K562 (cell line): Measurements from ENCODE around the gene STAB2. TPM values are rescaled to one million over a fixed set of nuclear protein-coding genes. Genes with fewer than 3 reads are reported as not detected.
A peak's percentile ranks its signal among the peaks of the same experiment; 100 is the strongest.

Source experiments
- ATAC-seq: fragments of 200-7000 bp; cut with Tn5 transposase; 3 replicates; pipeline ENCODE4 v1.9.1; 2020; ENCODE audit warnings: moderate library complexity
- BruUV-seq: library from RNA; stranded (reverse); fragments of 400-500 nt; replicated peaks from 2 replicates; lab custom pipeline; 2021; lab: Mats Ljungman, UMichigan
- CTCF ChIA-PET: fragments of 300-600 bp; formaldehyde crosslinking; extraction: SDS; loops from one replicate; lab custom pipeline; 2021; ENCODE audit warnings: low intra/inter-chr PET ratio; lab: Yijun Ruan, JAX
- POLR2A ChIA-PET: fragments of 300-600, 350-650 bp; sonication (Branson Sonifier 250); formaldehyde crosslinking; extraction: SDS; loops from one replicate; lab custom pipeline; 2021; ENCODE audit warnings: antibody characterized with exemption, inconsistent platforms; lab: Yijun Ruan, JAX
- DNase-seq, 4 experiments: peaks; one replicate each; pipeline versions ENCODE4 v3.0.0 to v3.0.0-alpha.2; 2011 to 2018; ENCODE audit warnings: low spot score in 3 of 4, mixed read lengths in 3 of 4; ENCODE audit errors: extremely low read depth in 1 of 4
- FAIRE-seq: peaks from 2 replicates; lab custom pipeline; 2011; peaks lifted over from hg19 to GRCh38; lab: Jason Lieb, UNC
- H2AFZ ChIP-seq: 2 replicates; pipeline ENCODE4 v1.6.0; 2011; ENCODE audit warnings: low read depth, low read length, control low read depth, inconsistent platforms
- H3K27ac ChIP-seq: fragments of 200-600 bp; 3 replicates; pipeline ENCODE4 v1.8.0; 2011; ENCODE audit warnings: low read depth, mild to moderate bottlenecking, control low read depth, inconsistent platforms, low read length, moderate library complexity, mixed read lengths; ENCODE audit errors: extremely low read depth
- H3K27me3 ChIP-seq, 2 experiments: fragments of 300-600 bp in 1 of 2; 2 replicates in 1 of 2; 3 replicates in 1 of 2; pipeline versions ENCODE4 v1.6.0 to v1.8.0; 2011; ENCODE audit warnings: inconsistent platforms in 2 of 2, low read length in 2 of 2, mild to moderate bottlenecking in 1 of 2, mixed read lengths in 1 of 2, moderate library complexity in 1 of 2; ENCODE audit not compliant: control insufficient read depth in 2 of 2, insufficient read depth in 2 of 2
- H3K36me3 ChIP-seq: fragments of 300-600 bp; 3 replicates; pipeline ENCODE4 v1.8.0; 2011; ENCODE audit warnings: mild to moderate bottlenecking, low read length, inconsistent platforms; ENCODE audit not compliant: control insufficient read depth, insufficient read depth
- H3K4me1 ChIP-seq, 2 experiments: fragments of 200-600 bp in 1 of 2; replicated peaks in 1 of 2; 2 replicates in 1 of 2; 3 replicates in 1 of 2; pipeline versions ENCODE4 v1.5.1 to v1.8.0; 2011; ENCODE audit warnings: inconsistent platforms in 2 of 2, low read length in 2 of 2, mild to moderate bottlenecking in 1 of 2, mixed read lengths in 1 of 2, moderate library complexity in 1 of 2; ENCODE audit not compliant: control insufficient read depth in 2 of 2, insufficient read depth in 2 of 2
- H3K4me2 ChIP-seq: 2 replicates; pipeline ENCODE4 v1.6.1; 2011; ENCODE audit warnings: low read length, control low read depth, inconsistent platforms, mixed read lengths; ENCODE audit not compliant: insufficient read depth
- H3K4me3 ChIP-seq: fragments of 200-600 bp; sonication (generic), shearing (Covaris generic); 2 replicates; pipeline ENCODE4 v1.5.1; 2016; ENCODE audit warnings: control low read depth, inconsistent platforms
- H3K79me2 ChIP-seq: fragments of 200-600 bp; 3 replicates; pipeline ENCODE4 v1.8.0; 2011; ENCODE audit warnings: low read length, inconsistent platforms; ENCODE audit not compliant: control insufficient read depth, insufficient read depth
- H3K9ac ChIP-seq, 2 experiments: 2 replicates each; pipeline versions ENCODE4 v1.6.0 to v1.6.1; 2011; ENCODE audit warnings: low read depth in 2 of 2, low read length in 2 of 2, control low read depth in 1 of 2, inconsistent platforms in 1 of 2, mild to moderate bottlenecking in 1 of 2, mixed read lengths in 1 of 2; ENCODE audit not compliant: insufficient read depth in 1 of 2
- H3K9me1 ChIP-seq: one replicate; pipeline ENCODE4 v1.6.0; 2011; ENCODE audit warnings: inconsistent platforms, mild to moderate bottlenecking, low read length, moderate library complexity; ENCODE audit not compliant: control insufficient read depth, insufficient read depth
- H3K9me3 ChIP-seq: replicated peaks from 2 replicates; pipeline ENCODE4 v1.5.1; 2011; ENCODE audit warnings: low read depth, low read length, inconsistent platforms; ENCODE audit not compliant: control insufficient read depth, insufficient read depth
- H4K20me1 ChIP-seq: replicated peaks from 2 replicates; pipeline ENCODE4 v1.6.1; 2011; ENCODE audit warnings: low read length, inconsistent platforms, mixed read lengths; ENCODE audit not compliant: control insufficient read depth, insufficient read depth
- CREB3L1 ChIP-seq: fragments of 450-650 bp; IDR thresholded peaks from 2 replicates; pipeline ENCODE4 v1.6.1; 2014; ENCODE audit warnings: low read depth, mild to moderate bottlenecking, moderate library complexity, borderline replicate concordance
- GTF2A2 ChIP-seq: IDR thresholded peaks from 2 replicates; pipeline ENCODE4 v1.6.1; 2016; ENCODE audit warnings: mild to moderate bottlenecking, missing genetic modification characterization, missing compliant biosample characterization
- ZKSCAN3 ChIP-seq: fragments of 250-450 bp; sonication (Bioruptor Pico); IDR thresholded peaks from 2 replicates; pipeline ENCODE4 v1.4.0; 2020
- ZNF140 ChIP-seq: fragments of 250-450 bp; sonication (Bioruptor Pico); IDR thresholded peaks from 2 replicates; pipeline ENCODE4 v1.8.0; 2021; ENCODE audit warnings: moderate library complexity, mild to moderate bottlenecking, inconsistent platforms
- ZNF143 ChIP-seq: sonication (generic); formaldehyde crosslinking; IDR thresholded peaks from 2 replicates; pipeline ENCODE4 v1.9.0; 2022; ENCODE audit warnings: mild to moderate bottlenecking, missing genetic modification reagents
- WGBS: fragments of 100-300 bp; shearing (Covaris generic); methylation state at CpG from one replicate; pipeline ENCODE4 v1.1.6; 2016; ENCODE audit warnings: low coverage, mixed read lengths; ENCODE audit not compliant: insufficient coverage; ENCODE audit errors: missing lambda C conversion rate; 5-methylcytosine and 5-hydroxymethylcytosine counted together
- in situ Hi-C: fragments of 300-500 bp; cut with MboI; formaldehyde crosslinking; loops from 4 replicates; pipeline ENCODE4 v1.15.0; 2018; ENCODE audit warnings: inconsistent platforms, mixed read lengths
- intact Hi-C: fragments of 100-400 bp; cut with micrococcal nuclease; formaldehyde crosslinking; loops from 2 replicates; pipeline ENCODE4 v1.14.2; 2022
- polyA plus RNA-seq, 8 experiments: library from polyadenylated mRNA; depleted of rRNA in 4 of 8; stranded (reverse) in 5 of 8; unstranded in 3 of 8; fragments of >200 nt; fragmentation: Nextera tagmentation in 2 of 8; fragmentation: Illumina TruSeq in 1 of 8; extraction: Ambion mirVana in 2 of 8; extraction: Trizol in 1 of 8; gene quantifications; 2 replicates each; pipeline versions ENCODE4 v1.2.1 to v1.2.3, GENCODE V29; 2011 to 2014; ENCODE audit warnings: inconsistent platforms in 1 of 8, missing spikeins in 1 of 8
- total RNA-seq, 7 experiments: library from RNA; depleted of rRNA in 6 of 7; stranded (reverse); fragments of >200 nt in 6 of 7; fragmentation: Illumina TruSeq in 2 of 7; extraction: Trizol in 2 of 7; gene quantifications; 2 replicates each; pipeline versions ENCODE4 v1.2.1 to v1.2.3, GENCODE V29; 2011 to 2021; ENCODE audit warnings: low replicate concordance in 1 of 7
- TF ChIP-seq, protein P1 (sequence below), 2 experiments: fragments of 450-650 bp; IDR thresholded peaks; 2 replicates each; pipeline ENCODE4 v1.6.1; 2018; ENCODE audit warnings: mild to moderate bottlenecking in 2 of 2, low read depth in 1 of 2; ENCODE audit not compliant: partially characterized antibody in 2 of 2
- TF ChIP-seq, protein P2 (sequence below), 2 experiments: fragments of 450-650 bp; formaldehyde crosslinking in 1 of 2; IDR thresholded peaks; 2 replicates each; pipeline versions ENCODE4 v1.4.0 to v1.6.1; 2014 to 2020; ENCODE audit warnings: mild to moderate bottlenecking in 2 of 2, borderline replicate concordance in 1 of 2, low read depth in 1 of 2

The STAB2 gene
- total and polyA plus RNA-seq, 9 of the 15 experiments (the other 6 are each of a cell fraction or from before 2014, with no cell fraction given), result 0.10 TPM; not detected in 8

DNA sequence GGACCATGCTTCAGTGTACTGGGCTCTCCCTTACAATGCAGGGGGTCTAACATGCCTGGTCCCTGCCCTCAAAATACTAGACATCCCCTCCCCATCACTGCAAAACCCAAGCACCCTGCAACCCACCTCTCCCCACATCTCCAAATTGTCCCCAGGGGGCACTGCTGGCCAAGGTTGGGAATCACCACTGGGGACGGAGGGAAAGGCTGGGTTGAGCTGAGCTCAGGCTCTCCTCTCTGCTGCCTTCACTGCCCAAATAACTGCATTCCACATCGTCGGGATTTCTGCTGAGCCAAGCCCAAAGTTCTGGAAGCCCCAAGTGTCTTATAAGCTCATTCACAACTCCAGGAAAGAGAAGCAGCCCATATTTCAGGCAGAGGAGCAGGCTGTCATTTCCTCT is 184.4 kb downstream of the STAB2 start:
- ChIA-PET CTCF (interaction anchor here (0.6 to 2.1 kb wide), 3 partner anchors 12 to 107 kb away, joined by 3 to 33 read pairs (median 6); no protein-coding TSS in a partner anchor), POLR2A (interaction anchor here (1.4 to 2.2 kb wide), 2 partner anchors 97 to 159 kb away, joined by 4 to 7 read pairs; partner anchors contain the start of gene HSP90B1)
- no TSS peak for BruUV-seq
- peaks cover 74% of the 10 kb centered on the region; the same call in 2 of the 3 replicates for H3K36me3 ChIP-seq
- ATAC-seq (peak; percentile 94), FAIRE-seq (peak; percentile 75), DNase-seq (peak; percentile 32 to 51 (median 44))
- 58% methylated on average over 2 of the region's 3 CpGs for WGBS
- H4K20me1 ChIP-seq, result no peaks in the 10 kb centered on the region
- peaks cover 0 to 5% of the 10 kb centered on the region in 2 experiments; a peak in 1 of 5 replicates for H3K4me1 ChIP-seq
- in situ Hi-C loops, result no loop called here
- H3K4me2 ChIP-seq, result no peak overlapping the region
- H3K27ac ChIP-seq, result no peak overlapping the region
- H3K9ac ChIP-seq, result no peak overlapping the region
- H2AFZ ChIP-seq, result no peak overlapping the region
- no peaks in the 10 kb centered on the region for H3K79me2 ChIP-seq
- H3K27me3 ChIP-seq, result no peaks in the 10 kb centered on the region
- H3K9me3 ChIP-seq, result no peaks in the 10 kb centered on the region
- H3K4me3 ChIP-seq, result no peak overlapping the region
- intact Hi-C loops, result loop anchor here (1.0 to 5.0 kb wide), 2 partner anchors 99 to 336 kb away; no protein-coding TSS in a partner anchor
- peaks cover 4% of the 10 kb centered on the region for H3K9me1 ChIP-seq
- no peak for TF ChIP-seq ZNF143 (CRISPR knock-in tag)
- no peak for TF ChIP-seq ZNF140 (CRISPR knock-in tag)
- TF ChIP-seq, protein P1, sequence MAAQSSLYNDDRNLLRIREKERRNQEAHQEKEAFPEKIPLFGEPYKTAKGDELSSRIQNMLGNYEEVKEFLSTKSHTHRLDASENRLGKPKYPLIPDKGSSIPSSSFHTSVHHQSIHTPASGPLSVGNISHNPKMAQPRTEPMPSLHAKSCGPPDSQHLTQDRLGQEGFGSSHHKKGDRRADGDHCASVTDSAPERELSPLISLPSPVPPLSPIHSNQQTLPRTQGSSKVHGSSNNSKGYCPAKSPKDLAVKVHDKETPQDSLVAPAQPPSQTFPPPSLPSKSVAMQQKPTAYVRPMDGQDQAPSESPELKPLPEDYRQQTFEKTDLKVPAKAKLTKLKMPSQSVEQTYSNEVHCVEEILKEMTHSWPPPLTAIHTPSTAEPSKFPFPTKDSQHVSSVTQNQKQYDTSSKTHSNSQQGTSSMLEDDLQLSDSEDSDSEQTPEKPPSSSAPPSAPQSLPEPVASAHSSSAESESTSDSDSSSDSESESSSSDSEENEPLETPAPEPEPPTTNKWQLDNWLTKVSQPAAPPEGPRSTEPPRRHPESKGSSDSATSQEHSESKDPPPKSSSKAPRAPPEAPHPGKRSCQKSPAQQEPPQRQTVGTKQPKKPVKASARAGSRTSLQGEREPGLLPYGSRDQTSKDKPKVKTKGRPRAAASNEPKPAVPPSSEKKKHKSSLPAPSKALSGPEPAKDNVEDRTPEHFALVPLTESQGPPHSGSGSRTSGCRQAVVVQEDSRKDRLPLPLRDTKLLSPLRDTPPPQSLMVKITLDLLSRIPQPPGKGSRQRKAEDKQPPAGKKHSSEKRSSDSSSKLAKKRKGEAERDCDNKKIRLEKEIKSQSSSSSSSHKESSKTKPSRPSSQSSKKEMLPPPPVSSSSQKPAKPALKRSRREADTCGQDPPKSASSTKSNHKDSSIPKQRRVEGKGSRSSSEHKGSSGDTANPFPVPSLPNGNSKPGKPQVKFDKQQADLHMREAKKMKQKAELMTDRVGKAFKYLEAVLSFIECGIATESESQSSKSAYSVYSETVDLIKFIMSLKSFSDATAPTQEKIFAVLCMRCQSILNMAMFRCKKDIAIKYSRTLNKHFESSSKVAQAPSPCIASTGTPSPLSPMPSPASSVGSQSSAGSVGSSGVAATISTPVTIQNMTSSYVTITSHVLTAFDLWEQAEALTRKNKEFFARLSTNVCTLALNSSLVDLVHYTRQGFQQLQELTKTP (IDR thresholded peaks at IDR 0.05; ENCODE audit: low read depth in 1 of 2, partially characterized antibody in 2 of 2), result no peak
- no peak for TF ChIP-seq CREB3L1
- no peak for TF ChIP-seq GTF2A2 (tag)
- TF ChIP-seq, protein P2, sequence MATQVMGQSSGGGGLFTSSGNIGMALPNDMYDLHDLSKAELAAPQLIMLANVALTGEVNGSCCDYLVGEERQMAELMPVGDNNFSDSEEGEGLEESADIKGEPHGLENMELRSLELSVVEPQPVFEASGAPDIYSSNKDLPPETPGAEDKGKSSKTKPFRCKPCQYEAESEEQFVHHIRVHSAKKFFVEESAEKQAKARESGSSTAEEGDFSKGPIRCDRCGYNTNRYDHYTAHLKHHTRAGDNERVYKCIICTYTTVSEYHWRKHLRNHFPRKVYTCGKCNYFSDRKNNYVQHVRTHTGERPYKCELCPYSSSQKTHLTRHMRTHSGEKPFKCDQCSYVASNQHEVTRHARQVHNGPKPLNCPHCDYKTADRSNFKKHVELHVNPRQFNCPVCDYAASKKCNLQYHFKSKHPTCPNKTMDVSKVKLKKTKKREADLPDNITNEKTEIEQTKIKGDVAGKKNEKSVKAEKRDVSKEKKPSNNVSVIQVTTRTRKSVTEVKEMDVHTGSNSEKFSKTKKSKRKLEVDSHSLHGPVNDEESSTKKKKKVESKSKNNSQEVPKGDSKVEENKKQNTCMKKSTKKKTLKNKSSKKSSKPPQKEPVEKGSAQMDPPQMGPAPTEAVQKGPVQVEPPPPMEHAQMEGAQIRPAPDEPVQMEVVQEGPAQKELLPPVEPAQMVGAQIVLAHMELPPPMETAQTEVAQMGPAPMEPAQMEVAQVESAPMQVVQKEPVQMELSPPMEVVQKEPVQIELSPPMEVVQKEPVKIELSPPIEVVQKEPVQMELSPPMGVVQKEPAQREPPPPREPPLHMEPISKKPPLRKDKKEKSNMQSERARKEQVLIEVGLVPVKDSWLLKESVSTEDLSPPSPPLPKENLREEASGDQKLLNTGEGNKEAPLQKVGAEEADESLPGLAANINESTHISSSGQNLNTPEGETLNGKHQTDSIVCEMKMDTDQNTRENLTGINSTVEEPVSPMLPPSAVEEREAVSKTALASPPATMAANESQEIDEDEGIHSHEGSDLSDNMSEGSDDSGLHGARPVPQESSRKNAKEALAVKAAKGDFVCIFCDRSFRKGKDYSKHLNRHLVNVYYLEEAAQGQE (IDR thresholded peaks at IDR 0.05; ENCODE audit: borderline replicate concordance), result peak; percentile 80; the same call in 1 of the 2 replicates
- TF ChIP-seq, protein P2 (CRISPR knock-in tag; IDR thresholded peaks at IDR 0.05; ENCODE audit: low read depth), result no peak
- TF ChIP-seq ZKSCAN3 (CRISPR knock-in tag), result no peak
